Upper lobe of right lung (tissue), 1 donor: Measurements from ENCODE around the gene IQCH. TPM values are rescaled to one million over a fixed set of nuclear protein-coding genes. Genes with fewer than 3 reads are reported as not detected.

Source experiments
- ATAC-seq: fragments of 200-7000 bp; cut with Tn5 transposase; one replicate; pipeline ENCODE4 v1.9.1; 2020; ENCODE audit warnings: mild to moderate bottlenecking, moderate library complexity
- DNase-seq: peaks from one replicate; pipeline ENCODE4 v3.0.0-alpha.2; 2020
- H3K27ac ChIP-seq: fragments of 200-600 bp; one replicate; pipeline ENCODE4 v1.8.0; 2022
- H3K27me3 ChIP-seq: fragments of 200-600 bp; one replicate; pipeline ENCODE4 v1.8.0; 2022; ENCODE audit warnings: mild to moderate bottlenecking
- H3K36me3 ChIP-seq: fragments of 200-600 bp; one replicate; pipeline ENCODE4 v1.8.0; 2022
- H3K4me1 ChIP-seq: fragments of 200-600 bp; one replicate; pipeline ENCODE4 v1.8.0; 2022
- H3K4me3 ChIP-seq: fragments of 200-600 bp; one replicate; pipeline ENCODE4 v1.8.0; 2022; ENCODE audit warnings: mild to moderate bottlenecking
- H3K9me3 ChIP-seq: fragments of 200-600 bp; one replicate; pipeline ENCODE4 v1.8.0; 2022
- CTCF ChIP-seq: fragments of 200-600 bp; IDR thresholded peaks from one replicate; pipeline ENCODE4 v1.8.0; 2022; ENCODE audit warnings: antibody characterized with exemption
- intact Hi-C: fragments of 100-400 bp; cut with DNase I; formaldehyde crosslinking; loops from one replicate; pipeline ENCODE4 v1.11.0; 2022
- long read RNA-seq: library from polyadenylated mRNA; unstranded; transcript quantifications from one replicate; pipeline ENCODE4 v2.0.0, GENCODE V29; 2021
- total RNA-seq: library from RNA; stranded (reverse); fragmentation: NEBNext Ultra II Directional; extraction: Animal tissue kit (Norgen Biotek cat#: 25700); gene quantifications from one replicate; pipeline ENCODE4 v1.2.1, GENCODE V29; 2021
- donor health status: DM: no; HTN: yes; CAD: no; lungs with severe emphysema.

The IQCH gene
- total RNA-seq = 0.93 TPM
- long read RNA-seq, partial matches to known transcripts = 0 of 6 reads
- long read RNA-seq, other reads (novel, unspliced or antisense) = 6 of 6 reads

DNA sequence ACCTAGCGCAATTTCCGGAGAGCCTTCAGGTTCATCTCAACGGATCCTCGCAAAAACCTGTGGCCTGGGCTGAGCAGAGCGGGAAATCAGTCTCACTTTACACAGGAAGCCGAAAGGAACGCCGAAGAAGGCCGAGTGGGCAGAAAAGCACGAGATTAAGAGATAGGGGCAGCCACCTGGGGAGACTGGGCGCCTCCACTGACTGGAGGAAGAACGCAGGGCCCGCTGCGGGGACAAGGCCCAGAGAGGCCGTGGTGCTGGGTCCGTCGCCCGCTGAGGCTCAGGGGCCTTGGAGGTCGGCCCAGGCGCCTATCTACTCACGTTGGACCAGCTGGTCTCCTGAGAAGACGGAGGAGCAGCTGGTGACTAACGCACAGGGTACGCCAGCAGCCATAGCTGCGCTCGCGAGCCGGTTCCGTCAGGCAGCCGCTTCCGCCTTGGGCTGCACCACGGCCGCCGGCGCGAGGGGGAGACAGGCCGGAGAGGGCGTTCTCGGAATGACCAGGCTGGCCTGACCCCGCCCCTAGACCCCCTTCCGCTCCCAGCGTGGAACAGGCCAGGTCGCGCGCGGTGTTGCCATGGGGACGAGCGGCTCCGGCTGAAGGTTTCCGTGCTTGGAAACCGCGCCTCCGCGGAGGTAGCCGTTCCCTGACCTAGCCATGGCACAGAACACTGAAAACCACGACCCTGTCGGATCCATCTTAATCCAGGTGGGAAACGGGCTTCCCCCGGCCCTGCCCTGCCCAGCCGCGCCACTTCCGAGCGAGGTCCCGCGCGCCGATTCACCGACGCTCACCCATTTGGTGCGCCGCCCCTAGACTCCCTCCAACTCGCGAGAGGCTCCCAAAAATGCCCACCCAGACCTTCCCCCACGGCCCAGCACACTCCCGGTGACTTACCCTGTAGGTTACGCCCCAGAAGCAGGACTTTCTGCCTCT lies at the start of gene IQCH, which contains the start of gene AAGAB:
Gene IQCH, plus strand, starts transcription at position 549 of the 938 bp plus-strand sequence. Its CDS starts 111 bp downstream, at position 660.
Gene AAGAB, minus strand, starts transcription at position 424 of the 938 bp plus-strand sequence. Its CDS starts 30 bp downstream, at position 394.
- no peak for TF ChIP-seq CTCF
- ATAC-seq (peak; percentile 100), DNase-seq (peak; percentile 99)
- Histone ChIP-seq H3K4me1 (peaks cover 15% of the 10 kb centered on the region), H3K27ac (peak within 1 kb of the TSS; percentile 92), H3K36me3 (no peaks in the 10 kb centered on the region), H3K9me3 (no peaks in the 10 kb centered on the region), H3K27me3 (no peaks in the 10 kb centered on the region), H3K4me3 (peak within 1 kb of the TSS; percentile 88)
- intact Hi-C loops = no loop called here

GRCh38 chr15:67207555-67208207 lies 46.9 kb upstream of the IQCH start:
- Histone ChIP-seq H3K4me3 (no peak overlapping the region), H3K27ac (no peak overlapping the region), H3K36me3 (peaks cover 41% of the 10 kb centered on the region), H3K9me3 (no peaks in the 10 kb centered on the region), H3K27me3 (no peaks in the 10 kb centered on the region), H3K4me1 (no peaks in the 10 kb centered on the region)
- DNase-seq = no peak
- TF ChIP-seq CTCF = no peak
- no peak for ATAC-seq
- intact Hi-C loops = no loop called here

DNA sequence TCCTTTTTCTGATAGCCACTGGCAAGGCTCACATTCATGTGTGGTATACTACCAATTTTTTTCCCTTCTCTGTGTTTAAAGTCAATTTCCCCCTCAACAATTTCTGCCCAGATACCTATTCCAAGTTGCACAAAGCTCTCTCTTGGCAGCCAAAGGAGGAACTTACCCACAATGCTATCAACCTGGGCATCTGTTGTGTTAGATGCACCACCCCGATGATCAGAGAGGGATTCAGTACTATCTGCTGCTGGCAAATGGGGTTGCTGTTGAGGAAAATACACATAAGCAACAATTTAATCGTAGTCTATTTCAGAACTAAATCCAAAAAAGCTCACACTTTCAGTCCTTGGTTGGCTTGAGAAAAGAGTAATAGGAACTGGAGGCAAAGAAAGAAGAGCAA lies 46.2 kb upstream of the IQCH start:
- ATAC-seq (no peak), DNase-seq (no peak)
- no peaks in the 10 kb centered on the region for H3K9me3 ChIP-seq
- intact Hi-C loops = no loop called here
- H3K4me3 ChIP-seq = no peak overlapping the region
- no peaks in the 10 kb centered on the region for H3K4me1 ChIP-seq
- no peaks in the 10 kb centered on the region for H3K27me3 ChIP-seq
- H3K27ac ChIP-seq = no peak overlapping the region
- no peak for TF ChIP-seq CTCF
- peaks cover 38% of the 10 kb centered on the region for H3K36me3 ChIP-seq

- TF ChIP-seq CTCF = no peak
- H3K27me3 ChIP-seq = no peaks in the 10 kb centered on the region
- no peak overlapping the region for H3K27ac ChIP-seq
- no peaks in the 10 kb centered on the region for H3K9me3 ChIP-seq
- H3K4me3 ChIP-seq = no peak overlapping the region
- peaks cover 30% of the 10 kb centered on the region for H3K36me3 ChIP-seq
- intact Hi-C loops = no loop called here
- no peak for ATAC-seq
- no peaks in the 10 kb centered on the region for H3K4me1 ChIP-seq
- no peak for DNase-seq
Observed at GRCh38 chr15:67210555-67211168, 43.9 kb upstream of the IQCH start.

DNA sequence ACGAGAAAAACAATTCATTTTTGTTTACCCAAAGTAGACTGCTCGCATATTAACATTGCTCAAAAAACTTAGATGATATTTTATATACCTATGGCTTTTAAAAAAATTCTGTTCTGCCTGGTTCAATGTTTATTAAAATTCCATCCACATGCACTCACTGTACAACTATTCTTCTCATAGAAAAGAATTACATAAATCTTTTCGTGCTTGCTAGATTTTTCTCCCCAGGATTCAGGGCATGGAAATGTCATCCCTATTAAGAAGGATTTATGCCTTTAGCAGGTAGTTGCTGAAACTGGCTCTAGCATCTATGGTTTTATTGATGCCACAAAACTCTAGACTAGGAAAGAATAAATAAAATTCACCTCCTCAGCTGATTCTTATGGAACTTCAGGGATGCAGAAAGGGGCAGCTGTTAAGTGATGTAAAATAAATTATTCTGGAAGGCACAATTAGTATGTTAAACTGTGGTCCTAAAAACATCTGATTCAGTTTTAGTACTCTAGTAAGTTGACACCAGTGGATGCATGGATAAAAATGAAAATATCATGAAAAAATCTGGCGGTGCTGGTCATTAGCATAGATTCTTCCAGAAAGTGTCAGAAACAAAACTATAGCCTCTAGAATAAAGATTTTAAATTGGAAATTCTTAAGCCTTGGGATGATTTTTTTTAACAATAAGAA lies 41.8 kb upstream of the IQCH start:
- no peak for TF ChIP-seq CTCF
- no peak overlapping the region for H3K27ac ChIP-seq
- H3K36me3 ChIP-seq = peaks cover 16% of the 10 kb centered on the region
- ATAC-seq (no peak), DNase-seq (no peak)
- H3K9me3 ChIP-seq = no peaks in the 10 kb centered on the region
- no peaks in the 10 kb centered on the region for H3K4me1 ChIP-seq
- intact Hi-C loops = no loop called here
- H3K4me3 ChIP-seq = no peak overlapping the region
- H3K27me3 ChIP-seq = no peaks in the 10 kb centered on the region
